B cell (primary cell): ENCODE results near the gene NR2E3. TPM values are rescaled to one million over a fixed set of nuclear protein-coding genes. Genes with fewer than 3 reads are reported as not detected.

Experiments used
- polyA plus RNA-seq: library from polyadenylated mRNA; depleted of rRNA; stranded (reverse); fragments of >200 nt; gene quantifications from 2 replicates; pipeline ENCODE4 v1.2.3, GENCODE V29; 2012
- small RNA-seq: library from RNA; depleted of rRNA; stranded (forward); fragments of <200 nt; gene quantifications from one replicate; pipeline ENCODE3, GENCODE V24; 2012; ENCODE audit warnings: low replicate concordance, low read depth; ENCODE audit not compliant: insufficient read length
- total RNA-seq, 2 donors: library from RNA; stranded (reverse); fragments of 120-200 nt in 1 of 2; gene quantifications; 1 replicate in 1 of 2; 2 replicates in 1 of 2; pipeline versions ENCODE4 v1.2.3 to v1.2.4, GENCODE V29; 2013 to 2022

The NR2E3 gene
- total and polyA plus RNA-seq, 2 donors (not counting 1 experiment from before 2014, with no cell fraction given): not detected

Small RNAs within 50 kb of the gene (small RNA-seq; reads per million reads assigned to genes)
- gene RNA5SP399: not detected
